Osteocyte (in vitro differentiated cells): ENCODE measurements around the gene KRTAP6-2. TPM values are rescaled to one million over a fixed set of nuclear protein-coding genes. Genes with fewer than 3 reads are reported as not detected.

Experiments used
- DNase-seq: peaks from one replicate; pipeline ENCODE4 v3.0.0; 2021; ENCODE audit warnings: mixed read lengths; ENCODE audit not compliant: unreplicated experiment; ENCODE audit errors: extremely low spot score
- H3K27ac Mint-ChIP-seq: one replicate; pipeline ENCODE4 v1.8.0; 2021; ENCODE audit warnings: mild to moderate bottlenecking, mixed read lengths; ENCODE audit not compliant: unreplicated experiment
- H3K27me3 Mint-ChIP-seq: one replicate; pipeline ENCODE4 v1.8.0; 2021; ENCODE audit warnings: mixed read lengths; ENCODE audit not compliant: unreplicated experiment
- H3K36me3 Mint-ChIP-seq: one replicate; pipeline ENCODE4 v1.8.0; 2021; ENCODE audit warnings: mixed read lengths; ENCODE audit not compliant: unreplicated experiment
- H3K4me1 Mint-ChIP-seq: one replicate; pipeline ENCODE4 v1.8.0; 2021; ENCODE audit warnings: mixed read lengths; ENCODE audit not compliant: unreplicated experiment
- H3K4me3 Mint-ChIP-seq: one replicate; pipeline ENCODE4 v1.8.0; 2021; ENCODE audit warnings: mild to moderate bottlenecking, moderate library complexity, mixed read lengths; ENCODE audit not compliant: unreplicated experiment
- H3K9me3 Mint-ChIP-seq: one replicate; pipeline ENCODE4 v1.8.0; 2021; ENCODE audit warnings: mixed read lengths; ENCODE audit not compliant: unreplicated experiment
- total RNA-seq: library from RNA; stranded (reverse); gene quantifications from 2 replicates; pipeline ENCODE4 v1.2.1, GENCODE V29; 2021
- TF ChIP-seq, protein P1 (sequence below): fragments of 200-600 bp; sonication (generic); IDR thresholded peaks from 2 replicates; pipeline ENCODE4 v1.5.0; 2021; ENCODE audit warnings: antibody characterized with exemption, mild to moderate bottlenecking, moderate library complexity

The KRTAP6-2 gene
- total RNA-seq, 1 donor from 2014 or later: not detected

DNA sequence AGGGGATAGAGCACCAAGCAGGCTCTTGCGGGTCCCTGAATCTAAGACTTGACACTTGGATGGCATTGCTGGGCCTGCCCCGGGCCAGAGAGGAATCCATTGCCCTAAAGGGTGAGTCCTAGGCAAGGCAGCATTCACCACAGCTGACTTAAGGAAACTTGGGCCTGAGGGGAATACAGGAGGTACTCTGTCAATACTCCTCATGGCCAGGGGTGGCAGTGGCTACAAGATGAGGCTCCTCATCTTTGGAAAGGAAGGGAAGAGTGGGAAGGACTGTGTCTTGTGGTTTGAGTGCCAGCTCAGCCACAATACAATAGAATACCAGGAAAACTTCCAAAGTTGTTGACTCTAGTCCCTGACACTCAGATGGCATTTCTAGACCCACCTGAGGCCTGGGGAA, 7.3 kb upstream of the KRTAP6-2 start:
- Mint-ChIP-seq H3K4me1 (no peaks in the 10 kb centered on the region), H3K27me3 (no peaks in the 10 kb centered on the region), H3K4me3 (no peak overlapping the region), H3K9me3 (peaks cover 7% of the 10 kb centered on the region), H3K27ac (no peak overlapping the region), H3K36me3 (no peaks in the 10 kb centered on the region)
- DNase-seq: no peak
- TF ChIP-seq, protein P1, sequence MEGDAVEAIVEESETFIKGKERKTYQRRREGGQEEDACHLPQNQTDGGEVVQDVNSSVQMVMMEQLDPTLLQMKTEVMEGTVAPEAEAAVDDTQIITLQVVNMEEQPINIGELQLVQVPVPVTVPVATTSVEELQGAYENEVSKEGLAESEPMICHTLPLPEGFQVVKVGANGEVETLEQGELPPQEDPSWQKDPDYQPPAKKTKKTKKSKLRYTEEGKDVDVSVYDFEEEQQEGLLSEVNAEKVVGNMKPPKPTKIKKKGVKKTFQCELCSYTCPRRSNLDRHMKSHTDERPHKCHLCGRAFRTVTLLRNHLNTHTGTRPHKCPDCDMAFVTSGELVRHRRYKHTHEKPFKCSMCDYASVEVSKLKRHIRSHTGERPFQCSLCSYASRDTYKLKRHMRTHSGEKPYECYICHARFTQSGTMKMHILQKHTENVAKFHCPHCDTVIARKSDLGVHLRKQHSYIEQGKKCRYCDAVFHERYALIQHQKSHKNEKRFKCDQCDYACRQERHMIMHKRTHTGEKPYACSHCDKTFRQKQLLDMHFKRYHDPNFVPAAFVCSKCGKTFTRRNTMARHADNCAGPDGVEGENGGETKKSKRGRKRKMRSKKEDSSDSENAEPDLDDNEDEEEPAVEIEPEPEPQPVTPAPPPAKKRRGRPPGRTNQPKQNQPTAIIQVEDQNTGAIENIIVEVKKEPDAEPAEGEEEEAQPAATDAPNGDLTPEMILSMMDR: no peak

GRCh38 chr21:30600787-30601186, 2.1 kb upstream of the KRTAP6-2 start, which contains the start of gene KRTAP22-1:
Gene KRTAP22-1, plus strand, starts transcription at chr21:30601087.
- no peaks in the 10 kb centered on the region for H3K4me1 Mint-ChIP-seq
- TF ChIP-seq, protein P1: no peak
- no peak within 1 kb of the TSS for H3K27ac Mint-ChIP-seq
- no peak for DNase-seq
- peaks cover 5% of the 10 kb centered on the region for H3K9me3 Mint-ChIP-seq
- no peaks in the 10 kb centered on the region for H3K27me3 Mint-ChIP-seq
- no peak within 1 kb of the TSS for H3K4me3 Mint-ChIP-seq
- H3K36me3 Mint-ChIP-seq: no peaks in the 10 kb centered on the region

DNA sequence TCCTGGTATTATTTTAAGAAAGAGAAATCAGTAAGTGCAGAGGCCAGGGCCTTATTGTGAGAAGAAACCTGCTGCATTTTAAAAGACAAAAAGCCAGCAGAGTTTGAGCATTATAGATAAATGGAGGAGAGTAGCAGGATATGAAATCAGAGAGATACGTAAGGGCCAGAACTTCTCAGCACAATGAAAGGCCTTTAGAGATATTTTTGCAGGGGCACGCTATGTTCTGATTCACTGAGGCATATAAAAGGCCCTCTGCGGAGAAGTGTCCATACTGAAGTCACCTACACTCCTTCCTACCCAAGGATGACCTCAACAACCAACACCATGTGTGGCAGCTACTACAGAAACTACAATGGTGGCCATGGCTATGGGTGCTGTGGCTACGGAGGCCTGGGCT, 6.6 kb downstream of the KRTAP6-2 start, which contains the start of gene KRTAP6-3:
KRTAP6-3 (plus strand) TSS at position 301 of the 400 bp plus-strand sequence; CDS start at position 307, 6 bp downstream.
- H3K4me1 Mint-ChIP-seq: no peaks in the 10 kb centered on the region
- no peaks in the 10 kb centered on the region for H3K27me3 Mint-ChIP-seq
- no peak for DNase-seq
- no peak within 1 kb of the TSS for H3K27ac Mint-ChIP-seq
- no peaks in the 10 kb centered on the region for H3K9me3 Mint-ChIP-seq
- TF ChIP-seq, protein P1: no peak
- no peak within 1 kb of the TSS for H3K4me3 Mint-ChIP-seq
- no peaks in the 10 kb centered on the region for H3K36me3 Mint-ChIP-seq

DNA sequence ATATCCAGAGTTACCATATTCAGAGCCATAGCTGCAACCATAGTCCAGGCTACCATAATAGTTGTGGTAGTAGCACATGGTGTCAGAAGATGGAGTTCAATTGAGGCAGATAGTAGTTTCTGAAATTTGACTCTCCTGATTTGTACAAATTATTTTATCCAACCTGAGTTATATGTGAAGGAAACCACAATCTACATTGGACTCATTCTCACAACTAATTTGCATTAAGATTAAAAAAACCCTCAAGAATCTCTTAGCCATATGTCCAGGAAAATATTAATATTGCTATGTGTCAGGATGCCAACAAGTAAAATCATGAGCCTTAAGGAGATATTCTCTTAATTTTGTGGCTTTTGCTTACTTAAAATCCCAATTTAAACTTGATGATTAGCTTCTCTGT, 8.4 kb downstream of the KRTAP6-2 start, which contains the start of gene KRTAP22-2:
KRTAP22-2 (minus strand) TSS at position 101 of the 400 bp plus-strand sequence.
- H3K4me1 Mint-ChIP-seq: no peaks in the 10 kb centered on the region
- no peak within 1 kb of the TSS for H3K4me3 Mint-ChIP-seq

DNA sequence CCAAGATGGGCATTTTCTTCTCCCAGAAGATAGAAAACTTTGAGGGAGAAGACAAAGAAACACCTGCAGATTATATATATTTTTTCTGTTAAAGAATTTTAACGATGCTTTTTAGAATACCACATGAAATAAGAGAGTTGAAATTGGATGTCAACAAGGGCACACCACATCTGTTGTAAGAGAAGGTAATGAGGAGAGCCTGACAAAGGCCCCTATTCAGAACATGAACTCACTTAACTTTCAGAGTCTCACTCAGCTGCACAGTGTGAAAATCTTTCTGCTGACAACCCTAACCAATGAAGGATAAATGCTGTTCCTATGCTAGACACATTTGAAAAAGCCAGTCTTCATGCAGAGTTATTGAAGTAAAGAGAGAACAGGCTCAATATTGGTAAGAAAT, 15.8 kb downstream of the KRTAP6-2 start:
- no peaks in the 10 kb centered on the region for H3K27me3 Mint-ChIP-seq
- H3K9me3 Mint-ChIP-seq: no peaks in the 10 kb centered on the region
- no peak overlapping the region for H3K27ac Mint-ChIP-seq
- H3K36me3 Mint-ChIP-seq: no peaks in the 10 kb centered on the region
- TF ChIP-seq, protein P1: no peak
- DNase-seq: no peak
- H3K4me3 Mint-ChIP-seq: no peak overlapping the region
- no peaks in the 10 kb centered on the region for H3K4me1 Mint-ChIP-seq

More for the DNA sequence above, 8.4 kb downstream of the KRTAP6-2 start, which contains the start of gene KRTAP22-2:
- Mint-ChIP-seq H3K27ac (no peak within 1 kb of the TSS), H3K9me3 (no peaks in the 10 kb centered on the region), H3K36me3 (no peaks in the 10 kb centered on the region), H3K27me3 (no peaks in the 10 kb centered on the region)
- TF ChIP-seq, protein P1: no peak
- no peak for DNase-seq
